Sigmoid colon (tissue), 7 donors: Measurements from ENCODE around the gene IL12A. TPM values are rescaled to one million over a fixed set of nuclear protein-coding genes. Genes with fewer than 3 reads are reported as not detected.

Source experiments
- DNase-seq: peaks from one replicate; pipeline ENCODE4 v3.0.0-alpha.2; 2019
- H3K27ac ChIP-seq, 4 donors: fragments of 200-600 bp; sonication (generic); one replicate each; pipeline ENCODE4 v1.5.1; 2016 to 2019; ENCODE audit warnings: mild to moderate bottlenecking in 1 of 4
- H3K27me3 ChIP-seq, 3 donors: fragments of 200-600 bp; sonication (generic); one replicate each; pipeline ENCODE4 v1.5.1; 2019; ENCODE audit warnings: mild to moderate bottlenecking in 1 of 3
- H3K36me3 ChIP-seq, 4 donors: fragments of 200-600 bp; sonication (generic); one replicate each; pipeline ENCODE4 v1.5.1; 2016 to 2019
- H3K4me1 ChIP-seq, 4 donors: fragments of 200-600 bp; sonication (generic); one replicate each; pipeline ENCODE4 v1.5.1; 2017 to 2019
- H3K4me3 ChIP-seq, 4 donors: fragments of 200-600 bp; sonication (generic); one replicate each; pipeline ENCODE4 v1.5.1; 2017 to 2019; ENCODE audit warnings: mild to moderate bottlenecking in 2 of 4, moderate library complexity in 1 of 4
- H3K9me3 ChIP-seq, 4 donors: fragments of 200-600 bp in 3 of 4; sonication (generic) in 3 of 4; one replicate each; pipeline versions ENCODE4 v1.5.1 to v1.6.1; 2013 to 2019
- CTCF ChIP-seq, 4 experiments: fragments of 450-650 bp in 3 of 4; fragments of 200-600 bp in 1 of 4; IDR thresholded peaks; one replicate each; pipeline ENCODE4 v1.5.1; 2016 to 2019; ENCODE audit warnings: antibody characterized with exemption in 4 of 4, mild to moderate bottlenecking in 3 of 4, moderate library complexity in 2 of 4
- EP300 ChIP-seq, 4 donors: sonication (generic); formaldehyde crosslinking; IDR thresholded peaks; one replicate each; pipeline ENCODE4 v1.6.1; 2017; ENCODE audit warnings: antibody characterized with exemption in 4 of 4
- POLR2A ChIP-seq, 2 donors: fragments of 450-650 bp; IDR thresholded peaks; one replicate each; pipeline ENCODE4 v1.6.1; 2016; ENCODE audit warnings: antibody characterized with exemption in 2 of 2, mild to moderate bottlenecking in 2 of 2, moderate library complexity in 2 of 2
- POLR2AphosphoS5 ChIP-seq, 4 donors: sonication (generic); formaldehyde crosslinking; IDR thresholded peaks; one replicate each; pipeline ENCODE4 v1.6.1; 2017; ENCODE audit warnings: antibody characterized with exemption in 4 of 4
- WGBS, 2 donors: extraction: QIAGEN DNeasy Blood & Tissue Kit; methylation state at CpG; one replicate each; pipeline ENCODE4 v1.1.7; 2013; 5-methylcytosine and 5-hydroxymethylcytosine counted together
- intact Hi-C: fragments of 100-400 bp; cut with DNase I; formaldehyde crosslinking; loops from one replicate; pipeline ENCODE4 v1.15.1; 2023
- polyA plus RNA-seq, 3 donors: library from polyadenylated mRNA; stranded (reverse); fragments of 200-250 nt; gene quantifications; one replicate each; pipeline ENCODE4 v1.2.3, GENCODE V29; 2013
- total RNA-seq, 4 donors: library from RNA; depleted of rRNA; stranded (reverse); fragments of >200 nt; gene quantifications; one replicate each; pipeline ENCODE4 v1.1.0, GENCODE V29; 2016
- donor health status: healthy with polysubstance abuse.
- donor health status: Bipolar disorder and iron deficiency.
- donor health status: healthy.

The IL12A gene
- total and polyA plus RNA-seq, 7 donors: 0.27 to 3.9 (median 1.1) TPM; not detected in 2

- intact Hi-C loops: loop anchor here (5.0 kb wide), 4 partner anchors 198 to 743 kb away; no protein-coding TSS in a partner anchor
- no peaks in the 10 kb centered on the region for H3K9me3 ChIP-seq
- H3K27ac ChIP-seq: no peak overlapping the region
- DNase-seq: no peak
- H3K4me1 ChIP-seq: peaks cover 0 to 7% (median 2%) of the 10 kb centered on the region in 4 donors
- TF ChIP-seq EP300 (IDR thresholded peaks at IDR 0.05): no peak
- TF ChIP-seq POLR2AphosphoS5 (IDR thresholded peaks at IDR 0.05): no peak
- no peak for TF ChIP-seq POLR2A (IDR thresholded peaks at IDR 0.05)
- no peak for TF ChIP-seq CTCF (IDR thresholded peaks at IDR 0.05)
- no peaks in the 10 kb centered on the region for H3K36me3 ChIP-seq
- no peaks in the 10 kb centered on the region for H3K27me3 ChIP-seq
- H3K4me3 ChIP-seq: no peak overlapping the region
Observed at GRCh38 chr3:160005004-160005403, 16.4 kb downstream of the IL12A start.

- Histone ChIP-seq H3K4me1 (peaks cover 0 to 7% (median 2%) of the 10 kb centered on the region in 4 donors), H3K36me3 (no peaks in the 10 kb centered on the region), H3K4me3 (no peak overlapping the region), H3K9me3 (no peaks in the 10 kb centered on the region), H3K27ac (no peak overlapping the region), H3K27me3 (no peaks in the 10 kb centered on the region)
- intact Hi-C loops: loop anchor here (1.0 to 5.0 kb wide), 6 partner anchors 122 to 744 kb away; no protein-coding TSS in a partner anchor
- TF ChIP-seq POLR2A (IDR thresholded peaks at IDR 0.05) (no peak), CTCF (IDR thresholded peaks at IDR 0.05) (peak; percentile 50 to 81 (median 78)), POLR2AphosphoS5 (IDR thresholded peaks at IDR 0.05) (no peak)
- peak; percentile 69 for DNase-seq
- WGBS, 2 donors: 8 to 24% methylated on average over 3 of the region's 3 CpGs
Observed at GRCh38 chr3:160006282-160007163, 17.9 kb downstream of the IL12A start.

GRCh38 chr3:160008961-160009360 is 20.3 kb downstream of the IL12A start:
- WGBS, 2 donors: 71 to 74% methylated on average over 4 of the region's 4 CpGs
- DNase-seq: no peak
- Histone ChIP-seq H3K4me1 (peaks cover 0 to 4% (median 0%) of the 10 kb centered on the region in 4 donors), H3K9me3 (no peaks in the 10 kb centered on the region), H3K27ac (no peak overlapping the region), H3K4me3 (no peak overlapping the region), H3K36me3 (no peaks in the 10 kb centered on the region), H3K27me3 (no peaks in the 10 kb centered on the region)
- no peak for TF ChIP-seq POLR2A (IDR thresholded peaks at IDR 0.05)
- TF ChIP-seq EP300 (IDR thresholded peaks at IDR 0.05): no peak
- no peak for TF ChIP-seq POLR2AphosphoS5 (IDR thresholded peaks at IDR 0.05)
- no peak for TF ChIP-seq CTCF (IDR thresholded peaks at IDR 0.05)
- intact Hi-C loops: loop anchor here (5.0 kb wide), 4 partner anchors 202 to 747 kb away; no protein-coding TSS in a partner anchor

- Histone ChIP-seq H3K36me3 (no peaks in the 10 kb centered on the region), H3K27ac (no peak overlapping the region), H3K4me1 (peaks cover 0 to 4% (median 0%) of the 10 kb centered on the region in 4 donors), H3K27me3 (no peaks in the 10 kb centered on the region), H3K9me3 (no peaks in the 10 kb centered on the region), H3K4me3 (no peak overlapping the region)
- intact Hi-C loops: loop anchor here (5.0 kb wide), 4 partner anchors 202 to 747 kb away; no protein-coding TSS in a partner anchor
- TF ChIP-seq EP300 (IDR thresholded peaks at IDR 0.05) (no peak), POLR2AphosphoS5 (IDR thresholded peaks at IDR 0.05) (no peak), CTCF (IDR thresholded peaks at IDR 0.05) (no peak), POLR2A (IDR thresholded peaks at IDR 0.05) (no peak)
- DNase-seq: no peak
Observed at GRCh38 chr3:160009525-160009924, 20.9 kb downstream of the IL12A start.
